ENCODE data around the gene RRP1B. TPM values are rescaled to one million over a fixed set of nuclear protein-coding genes. Genes with fewer than 3 reads are reported as not detected.

Gene RRP1B
- total RNA-seq, 1 donor from 2014 or later, result 43.3 TPM

DNA sequence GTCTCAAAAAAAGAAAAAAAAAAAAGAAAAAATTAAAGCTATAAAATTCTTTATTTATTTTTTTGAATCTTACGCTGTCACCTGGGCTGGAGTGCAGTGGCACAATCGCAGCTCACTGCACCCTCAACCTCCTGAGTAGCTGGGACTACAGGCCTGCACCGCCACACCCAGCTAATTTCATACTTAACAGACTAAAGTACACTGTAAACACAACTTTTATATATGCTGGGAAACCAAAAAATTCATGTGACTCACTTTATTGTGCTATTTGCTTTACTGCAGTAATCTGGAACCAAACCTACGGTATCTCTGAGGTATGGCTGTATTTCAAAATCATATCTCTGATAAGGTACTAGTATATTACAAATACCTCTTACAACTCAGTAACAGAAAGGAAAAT is 40.4 kb upstream of the RRP1B start:
- H3K4me1 Mint-ChIP-seq (ENCODE audit: unreplicated experiment), result no peaks in the 10 kb centered on the region
- H3K36me3 Mint-ChIP-seq, result peaks cover 13% of the 10 kb centered on the region
- no peak for TF ChIP-seq CTCF (conservative IDR thresholded peaks at IDR 0.05)
- peaks cover 5% of the 10 kb centered on the region for H3K9me3 Mint-ChIP-seq
- no peak overlapping the region for H3K27ac Mint-ChIP-seq
- no peak for DNase-seq (ENCODE audit: extremely low spot score, unreplicated experiment)
- H3K27me3 Mint-ChIP-seq, result no peaks in the 10 kb centered on the region
- no peak overlapping the region for H3K4me3 Mint-ChIP-seq

GRCh38 chr21:43619344-43619743 is 40.0 kb upstream of the RRP1B start:
- H3K36me3 Mint-ChIP-seq, result peaks cover 13% of the 10 kb centered on the region
- no peak overlapping the region for H3K27ac Mint-ChIP-seq
- no peak for DNase-seq (ENCODE audit: extremely low spot score, unreplicated experiment)
- TF ChIP-seq CTCF (conservative IDR thresholded peaks at IDR 0.05), result no peak
- H3K4me1 Mint-ChIP-seq (ENCODE audit: unreplicated experiment), result no peaks in the 10 kb centered on the region
- no peaks in the 10 kb centered on the region for H3K27me3 Mint-ChIP-seq
- no peak overlapping the region for H3K4me3 Mint-ChIP-seq
- H3K9me3 Mint-ChIP-seq, result peaks cover 5% of the 10 kb centered on the region

GRCh38 chr21:43619856-43620255 is 39.5 kb upstream of the RRP1B start:
- TF ChIP-seq CTCF (conservative IDR thresholded peaks at IDR 0.05), result peak; percentile 30
- H3K36me3 Mint-ChIP-seq, result peaks cover 13% of the 10 kb centered on the region
- H3K4me1 Mint-ChIP-seq (ENCODE audit: unreplicated experiment), result no peaks in the 10 kb centered on the region
- no peaks in the 10 kb centered on the region for H3K27me3 Mint-ChIP-seq
- H3K4me3 Mint-ChIP-seq, result no peak overlapping the region
- H3K9me3 Mint-ChIP-seq, result peaks cover 5% of the 10 kb centered on the region
- no peak overlapping the region for H3K27ac Mint-ChIP-seq
- DNase-seq (ENCODE audit: extremely low spot score, unreplicated experiment), result no peak

- Mint-ChIP-seq H3K4me3 (no peak overlapping the region), H3K9me3 (peaks cover 5% of the 10 kb centered on the region), H3K27ac (no peak overlapping the region), H3K4me1 (ENCODE audit: unreplicated experiment) (no peaks in the 10 kb centered on the region), H3K27me3 (no peaks in the 10 kb centered on the region), H3K36me3 (peaks cover 14% of the 10 kb centered on the region)
- no peak for DNase-seq (ENCODE audit: extremely low spot score, unreplicated experiment)
- TF ChIP-seq CTCF (conservative IDR thresholded peaks at IDR 0.05), result no peak
These were observed 36.6 kb upstream of the RRP1B start for GRCh38 chr21:43622796-43623195.

DNA sequence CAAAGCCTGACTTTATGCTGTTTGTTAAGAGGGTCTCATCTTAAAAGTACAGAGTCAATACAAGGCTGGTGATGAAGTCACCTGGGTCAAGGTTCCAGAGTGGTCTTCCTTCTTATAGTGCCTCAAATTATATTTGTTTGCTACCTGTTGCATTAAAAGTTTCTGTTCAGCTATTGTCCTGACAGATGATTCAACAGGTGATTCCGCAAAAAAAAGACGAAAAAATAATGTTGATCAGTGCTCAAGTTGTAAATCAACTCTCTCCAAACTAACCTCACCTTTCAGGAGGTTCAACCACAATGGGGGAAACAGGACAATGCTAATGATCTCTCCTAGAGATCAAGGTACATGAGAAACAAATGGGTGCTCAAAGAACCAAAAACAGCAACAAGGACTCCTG is 35.8 kb upstream of the RRP1B start:
- DNase-seq (ENCODE audit: extremely low spot score, unreplicated experiment), result no peak
- H3K27me3 Mint-ChIP-seq, result no peaks in the 10 kb centered on the region
- H3K9me3 Mint-ChIP-seq, result peaks cover 10% of the 10 kb centered on the region

More for the DNA sequence above, 35.8 kb upstream of the RRP1B start:
- TF ChIP-seq CTCF (conservative IDR thresholded peaks at IDR 0.05), result no peak
- no peaks in the 10 kb centered on the region for H3K4me1 Mint-ChIP-seq (ENCODE audit: unreplicated experiment)
- no peak overlapping the region for H3K27ac Mint-ChIP-seq
- H3K4me3 Mint-ChIP-seq, result no peak overlapping the region
- peaks cover 19% of the 10 kb centered on the region for H3K36me3 Mint-ChIP-seq
